Skeletal muscle satellite cell (primary cell): Measurements from ENCODE around the gene SNRNP48.

Source experiments
- H3K27me3 ChIP-seq: 2 replicates; pipeline ENCODE4 v1.7.0; 2013; ENCODE audit warnings: low read length; ENCODE audit not compliant: control insufficient read depth, insufficient read depth
- H3K36me3 ChIP-seq: 2 replicates; pipeline ENCODE4 v1.7.0; 2013; ENCODE audit warnings: mild to moderate bottlenecking, control low read depth, low read length; ENCODE audit not compliant: insufficient read depth
- H3K4me1 ChIP-seq: 2 replicates; pipeline ENCODE4 v1.7.0; 2013; ENCODE audit warnings: low read length; ENCODE audit not compliant: control insufficient read depth, insufficient read depth
- H3K4me2 ChIP-seq: 2 replicates; pipeline ENCODE4 v1.7.0; 2013; ENCODE audit warnings: mild to moderate bottlenecking, low read length
- H3K4me3 ChIP-seq: 2 replicates; pipeline ENCODE4 v1.7.0; 2013; ENCODE audit warnings: low read length
- H3K9ac ChIP-seq: 2 replicates; pipeline ENCODE4 v1.7.0; 2013; ENCODE audit warnings: mild to moderate bottlenecking, low read depth, low read length, moderate library complexity
- H3K9me3 ChIP-seq: replicated peaks from 2 replicates; pipeline ENCODE4 v1.7.0; 2013; ENCODE audit warnings: mild to moderate bottlenecking, control low read depth, low read length

The SNRNP48 gene

GRCh38 chr6:7633361-7633760 is 43.4 kb downstream of the SNRNP48 start:
- Histone ChIP-seq H3K4me1 (no peaks in the 10 kb centered on the region), H3K4me3 (no peak overlapping the region), H3K27me3 (no peaks in the 10 kb centered on the region), H3K9me3 (no peaks in the 10 kb centered on the region), H3K36me3 (no peaks in the 10 kb centered on the region), H3K9ac (no peak overlapping the region), H3K4me2 (no peak overlapping the region)

- Histone ChIP-seq H3K9me3 (no peaks in the 10 kb centered on the region), H3K4me1 (peaks cover 6% of the 10 kb centered on the region), H3K27me3 (no peaks in the 10 kb centered on the region)
Observed at GRCh38 chr6:7636151-7636550, 46.2 kb downstream of the SNRNP48 start.

GRCh38 chr6:7637533-7637932 is 47.5 kb downstream of the SNRNP48 start:
- Histone ChIP-seq H3K9ac (no peak overlapping the region), H3K4me2 (no peak overlapping the region), H3K4me1 (peaks cover 8% of the 10 kb centered on the region), H3K9me3 (no peaks in the 10 kb centered on the region), H3K27me3 (no peaks in the 10 kb centered on the region), H3K36me3 (no peaks in the 10 kb centered on the region), H3K4me3 (no peak overlapping the region)

More at GRCh38 chr6:7636151-7636550, 46.2 kb downstream of the SNRNP48 start:
- H3K36me3 ChIP-seq = no peaks in the 10 kb centered on the region
- H3K9ac ChIP-seq = no peak overlapping the region
- H3K4me2 ChIP-seq = no peak overlapping the region
- H3K4me3 ChIP-seq = no peak overlapping the region

- Histone ChIP-seq H3K9ac (no peak overlapping the region), H3K27me3 (no peaks in the 10 kb centered on the region), H3K4me1 (peaks cover 10% of the 10 kb centered on the region), H3K4me3 (no peak overlapping the region), H3K4me2 (no peak overlapping the region), H3K9me3 (no peaks in the 10 kb centered on the region), H3K36me3 (no peaks in the 10 kb centered on the region)
Observed at GRCh38 chr6:7639427-7639826, 49.4 kb downstream of the SNRNP48 start.

- Histone ChIP-seq H3K4me2 (no peak overlapping the region), H3K4me1 (peaks cover 13% of the 10 kb centered on the region), H3K27me3 (no peaks in the 10 kb centered on the region), H3K4me3 (no peak overlapping the region), H3K9me3 (no peaks in the 10 kb centered on the region), H3K9ac (no peak overlapping the region), H3K36me3 (no peaks in the 10 kb centered on the region)
Observed at GRCh38 chr6:7640016-7640415, 50.0 kb downstream of the SNRNP48 start.

GRCh38 chr6:7640607-7641577 is 50.9 kb downstream of the SNRNP48 start:
- H3K4me2 ChIP-seq = no peak overlapping the region
- H3K27me3 ChIP-seq = no peaks in the 10 kb centered on the region
- H3K36me3 ChIP-seq = no peaks in the 10 kb centered on the region
- peaks cover 14% of the 10 kb centered on the region for H3K4me1 ChIP-seq
- H3K9ac ChIP-seq = no peak overlapping the region
- H3K9me3 ChIP-seq = no peaks in the 10 kb centered on the region
- H3K4me3 ChIP-seq = no peak overlapping the region

GRCh38 chr6:7642791-7643190 is 52.8 kb downstream of the SNRNP48 start:
- Histone ChIP-seq H3K9ac (no peak overlapping the region), H3K27me3 (no peaks in the 10 kb centered on the region), H3K9me3 (no peaks in the 10 kb centered on the region), H3K36me3 (no peaks in the 10 kb centered on the region), H3K4me3 (no peak overlapping the region), H3K4me2 (no peak overlapping the region), H3K4me1 (peaks cover 23% of the 10 kb centered on the region)

GRCh38 chr6:7644417-7644816 is 54.4 kb downstream of the SNRNP48 start:
- no peaks in the 10 kb centered on the region for H3K9me3 ChIP-seq
- no peak overlapping the region for H3K9ac ChIP-seq
- no peak overlapping the region for H3K4me3 ChIP-seq
- H3K4me1 ChIP-seq = peaks cover 23% of the 10 kb centered on the region
- H3K27me3 ChIP-seq = no peaks in the 10 kb centered on the region
- H3K4me2 ChIP-seq = no peak overlapping the region
- no peaks in the 10 kb centered on the region for H3K36me3 ChIP-seq

GRCh38 chr6:7646394-7646793 is 56.4 kb downstream of the SNRNP48 start:
- Histone ChIP-seq H3K4me2 (no peak overlapping the region), H3K27me3 (no peaks in the 10 kb centered on the region), H3K4me1 (peaks cover 19% of the 10 kb centered on the region), H3K9ac (peak overlapping the region; percentile 62), H3K9me3 (no peaks in the 10 kb centered on the region), H3K36me3 (no peaks in the 10 kb centered on the region), H3K4me3 (no peak overlapping the region)

- Histone ChIP-seq H3K9ac (no peak overlapping the region), H3K4me2 (no peak overlapping the region), H3K9me3 (no peaks in the 10 kb centered on the region), H3K4me1 (peaks cover 18% of the 10 kb centered on the region), H3K27me3 (no peaks in the 10 kb centered on the region), H3K36me3 (no peaks in the 10 kb centered on the region), H3K4me3 (no peak overlapping the region)
Observed at GRCh38 chr6:7647504-7647903, 57.5 kb downstream of the SNRNP48 start.

GRCh38 chr6:7649037-7649810 is 59.2 kb downstream of the SNRNP48 start:
- H3K27me3 ChIP-seq = no peaks in the 10 kb centered on the region
- H3K4me3 ChIP-seq = no peak overlapping the region
- H3K9ac ChIP-seq = no peak overlapping the region
- no peak overlapping the region for H3K4me2 ChIP-seq
- no peaks in the 10 kb centered on the region for H3K9me3 ChIP-seq
- H3K4me1 ChIP-seq = peaks cover 18% of the 10 kb centered on the region
- H3K36me3 ChIP-seq = no peaks in the 10 kb centered on the region
